ENCODE data around the gene COL5A3.
"Not testable (repeated sequence)": the region's sequence is repeated elsewhere in the genome, so short reads cannot be mapped to it uniquely, and the experiment has no call there.

Gene COL5A3

GRCh38 chr19:10033614-10034013 is 23.3 kb upstream of the COL5A3 start:
- no peaks in the 10 kb centered on the region for H3K36me3 ChIP-seq (replicated peaks; ENCODE audit: insufficient read depth, low read length)
- no peak overlapping the region for H3K4me2 ChIP-seq (ENCODE audit: low read depth, low read length)
- H3F3A ChIP-seq (ENCODE audit: insufficient read depth, low read length): no peaks in the 10 kb centered on the region
- no peaks in the 10 kb centered on the region for H3K9me2 ChIP-seq (replicated peaks; ENCODE audit: insufficient read depth, low read length)
- H4K20me1 ChIP-seq (ENCODE audit: insufficient read depth, low read length): no peaks in the 10 kb centered on the region
- no peaks in the 10 kb centered on the region for H3K79me2 ChIP-seq (ENCODE audit: low read length)
- H3K4me1 ChIP-seq (ENCODE audit: low read length): no peaks in the 10 kb centered on the region
- H3K27ac ChIP-seq (ENCODE audit: low read length): no peak overlapping the region
- DNase-seq: no peak
- no peak overlapping the region for H3K4me3 ChIP-seq (ENCODE audit: low read length)
- H3K27me3 ChIP-seq (replicated peaks; ENCODE audit: insufficient read depth, low read length): peaks cover 98% of the 10 kb centered on the region
- no peaks in the 10 kb centered on the region for H3K9me3 ChIP-seq (replicated peaks; ENCODE audit: insufficient read depth, low read length)
- no peak overlapping the region for H2AFZ ChIP-seq (ENCODE audit: low read length)
- no peak for TF ChIP-seq EZH2phosphoT487 (IDR thresholded peaks at IDR 0.05; ENCODE audit: low read length)
- TF ChIP-seq, protein P1, sequence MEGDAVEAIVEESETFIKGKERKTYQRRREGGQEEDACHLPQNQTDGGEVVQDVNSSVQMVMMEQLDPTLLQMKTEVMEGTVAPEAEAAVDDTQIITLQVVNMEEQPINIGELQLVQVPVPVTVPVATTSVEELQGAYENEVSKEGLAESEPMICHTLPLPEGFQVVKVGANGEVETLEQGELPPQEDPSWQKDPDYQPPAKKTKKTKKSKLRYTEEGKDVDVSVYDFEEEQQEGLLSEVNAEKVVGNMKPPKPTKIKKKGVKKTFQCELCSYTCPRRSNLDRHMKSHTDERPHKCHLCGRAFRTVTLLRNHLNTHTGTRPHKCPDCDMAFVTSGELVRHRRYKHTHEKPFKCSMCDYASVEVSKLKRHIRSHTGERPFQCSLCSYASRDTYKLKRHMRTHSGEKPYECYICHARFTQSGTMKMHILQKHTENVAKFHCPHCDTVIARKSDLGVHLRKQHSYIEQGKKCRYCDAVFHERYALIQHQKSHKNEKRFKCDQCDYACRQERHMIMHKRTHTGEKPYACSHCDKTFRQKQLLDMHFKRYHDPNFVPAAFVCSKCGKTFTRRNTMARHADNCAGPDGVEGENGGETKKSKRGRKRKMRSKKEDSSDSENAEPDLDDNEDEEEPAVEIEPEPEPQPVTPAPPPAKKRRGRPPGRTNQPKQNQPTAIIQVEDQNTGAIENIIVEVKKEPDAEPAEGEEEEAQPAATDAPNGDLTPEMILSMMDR (IDR thresholded peaks at IDR 0.05; ENCODE audit: low read length): no peak
- no peak for TF ChIP-seq EZH2 (optimal IDR thresholded peaks at IDR 0.05; ENCODE audit: low read depth, low read length)
- H3K9ac ChIP-seq (ENCODE audit: low read length): no peak overlapping the region

DNA sequence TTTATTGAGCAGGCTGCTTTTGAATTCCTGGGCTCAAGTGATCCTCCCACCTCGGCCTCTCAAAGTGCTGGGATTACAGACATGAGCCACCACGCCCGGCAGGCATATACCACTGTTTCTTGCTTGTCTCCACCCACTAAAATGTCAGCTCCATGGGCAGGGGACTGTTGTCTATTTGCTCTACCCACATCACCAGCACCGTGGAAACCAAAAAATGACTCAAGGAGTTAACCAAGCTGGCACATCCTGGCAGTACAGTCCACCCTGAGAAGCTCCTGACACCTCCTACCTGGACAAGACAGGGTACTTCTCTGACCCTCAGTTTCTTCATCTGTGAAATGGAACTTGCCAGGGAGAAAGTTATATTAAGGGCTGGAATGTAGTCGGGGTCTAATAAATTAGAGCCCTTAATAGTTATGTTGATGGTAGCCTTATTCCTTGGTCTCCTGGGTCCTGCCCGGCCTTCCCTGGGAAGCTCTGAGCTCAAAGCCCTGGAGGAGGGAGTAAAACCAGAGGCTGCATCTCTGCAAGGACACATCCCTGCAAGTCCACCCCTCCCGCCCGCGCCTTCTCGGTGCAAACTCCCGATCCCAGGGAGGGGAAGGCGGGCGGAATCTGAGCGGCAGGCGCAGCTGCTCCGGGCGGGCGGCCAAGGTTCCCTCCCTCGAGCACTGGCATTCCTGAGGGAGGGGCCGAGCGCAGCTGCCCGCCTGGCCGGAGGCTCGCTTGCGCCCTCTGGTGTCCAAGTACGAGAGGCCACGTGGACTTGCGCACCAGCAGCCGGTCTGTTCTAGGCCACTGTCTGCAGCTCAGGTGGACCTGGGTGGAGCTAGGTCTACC is 17.1 kb upstream of the COL5A3 start:
- no peak overlapping the region for H3K9ac ChIP-seq (ENCODE audit: low read length)
- no peaks in the 10 kb centered on the region for H3K9me3 ChIP-seq (replicated peaks; ENCODE audit: insufficient read depth, low read length)
- peak; percentile 89 for DNase-seq
- no peaks in the 10 kb centered on the region for H3K36me3 ChIP-seq (replicated peaks; ENCODE audit: insufficient read depth, low read length)
- no peaks in the 10 kb centered on the region for H3K9me2 ChIP-seq (replicated peaks; ENCODE audit: insufficient read depth, low read length)
- no peaks in the 10 kb centered on the region for H3K79me2 ChIP-seq (ENCODE audit: low read length)
- no peaks in the 10 kb centered on the region for H3F3A ChIP-seq (ENCODE audit: insufficient read depth, low read length)
- H3K27me3 ChIP-seq (replicated peaks; ENCODE audit: insufficient read depth, low read length): peaks cover 94% of the 10 kb centered on the region
- peak overlapping the region; percentile 29; the same call in 1 of the 2 replicates for H3K4me3 ChIP-seq (ENCODE audit: low read length)
- H3K4me2 ChIP-seq (ENCODE audit: low read depth, low read length): peak overlapping the region; percentile 75
- TF ChIP-seq EZH2 (optimal IDR thresholded peaks at IDR 0.05; ENCODE audit: low read depth, low read length): no peak
- TF ChIP-seq, protein P1 (IDR thresholded peaks at IDR 0.05; ENCODE audit: low read length): peak; percentile 87
- no peaks in the 10 kb centered on the region for H3K4me1 ChIP-seq (ENCODE audit: low read length)
- H4K20me1 ChIP-seq (ENCODE audit: insufficient read depth, low read length): no peaks in the 10 kb centered on the region
- H2AFZ ChIP-seq (ENCODE audit: low read length): 0 out of 2 replicates have a peak overlapping the region, but pooled peaks have one; percentile 9
- H3K27ac ChIP-seq (ENCODE audit: low read length): no peak overlapping the region

DNA sequence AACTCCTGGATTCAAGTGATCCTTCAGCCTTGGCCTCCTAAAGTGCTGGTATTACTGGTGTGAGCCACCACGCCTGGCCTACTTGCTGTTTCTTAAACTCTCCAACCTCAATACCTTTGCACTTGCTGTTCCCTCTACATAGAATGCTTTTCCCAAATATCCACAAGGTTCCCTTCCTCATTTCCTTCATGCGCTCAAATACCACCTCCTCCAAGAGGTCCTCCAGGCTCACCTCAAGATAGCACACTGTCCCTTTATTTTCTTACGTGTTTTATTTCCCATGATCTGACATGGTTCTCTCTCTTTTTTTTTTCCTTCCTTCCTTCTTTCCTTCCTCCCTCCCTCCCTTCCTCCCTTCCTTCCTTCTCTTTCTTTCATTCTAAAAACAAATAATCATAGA is 16.4 kb upstream of the COL5A3 start:
- no peaks in the 10 kb centered on the region for H3K9me3 ChIP-seq (replicated peaks; ENCODE audit: insufficient read depth, low read length)
- no peak overlapping the region for H3K27ac ChIP-seq (ENCODE audit: low read length)
- no peak overlapping the region for H3K4me3 ChIP-seq (ENCODE audit: low read length)
- no peaks in the 10 kb centered on the region for H3K4me1 ChIP-seq (ENCODE audit: low read length)
- H3K4me2 ChIP-seq (ENCODE audit: low read depth, low read length): no peak overlapping the region
- H3K9me2 ChIP-seq (replicated peaks; ENCODE audit: insufficient read depth, low read length): no peaks in the 10 kb centered on the region
- H2AFZ ChIP-seq (ENCODE audit: low read length): no peak overlapping the region
- no peaks in the 10 kb centered on the region for H3K79me2 ChIP-seq (ENCODE audit: low read length)
- TF ChIP-seq, protein P1 (IDR thresholded peaks at IDR 0.05; ENCODE audit: low read length): no peak
- TF ChIP-seq EZH2phosphoT487 (IDR thresholded peaks at IDR 0.05; ENCODE audit: low read length): no peak
- no peak for TF ChIP-seq EZH2 (optimal IDR thresholded peaks at IDR 0.05; ENCODE audit: low read depth, low read length)
- DNase-seq: no peak
- no peaks in the 10 kb centered on the region for H4K20me1 ChIP-seq (ENCODE audit: insufficient read depth, low read length)
- H3K36me3 ChIP-seq (replicated peaks; ENCODE audit: insufficient read depth, low read length): no peaks in the 10 kb centered on the region
- H3K27me3 ChIP-seq (replicated peaks; ENCODE audit: insufficient read depth, low read length): peaks cover 94% of the 10 kb centered on the region
- no peaks in the 10 kb centered on the region for H3F3A ChIP-seq (ENCODE audit: insufficient read depth, low read length)
- H3K9ac ChIP-seq (ENCODE audit: low read length): no peak overlapping the region

DNA sequence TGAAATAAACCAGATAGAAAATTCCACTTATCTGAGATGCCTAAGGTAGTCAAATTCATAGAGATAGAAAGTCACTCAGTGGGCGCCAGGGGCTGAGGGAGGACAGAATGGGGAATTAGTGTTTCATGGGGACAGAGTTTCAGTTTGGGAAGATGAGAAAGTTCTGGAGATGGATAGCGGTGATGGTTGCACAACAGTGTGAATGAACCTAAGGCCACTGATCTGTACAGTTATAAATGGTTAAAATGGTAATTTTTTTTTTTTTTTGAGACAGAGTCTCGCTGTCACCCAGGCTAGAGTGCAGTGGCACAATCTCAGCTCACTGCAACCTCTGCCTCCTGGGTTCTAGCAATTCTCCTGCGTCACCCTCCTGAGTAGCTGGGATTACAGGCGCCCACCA is 12.8 kb upstream of the COL5A3 start:
- H3K9me3 ChIP-seq (replicated peaks; ENCODE audit: insufficient read depth, low read length); H3K4me3 ChIP-seq (ENCODE audit: low read length); H2AFZ ChIP-seq (ENCODE audit: low read length); H4K20me1 ChIP-seq (ENCODE audit: insufficient read depth, low read length); H3K9ac ChIP-seq (ENCODE audit: low read length); H3F3A ChIP-seq (ENCODE audit: insufficient read depth, low read length); H3K27ac ChIP-seq (ENCODE audit: low read length); H3K36me3 ChIP-seq (replicated peaks; ENCODE audit: insufficient read depth, low read length); H3K79me2 ChIP-seq (ENCODE audit: low read length); H3K9me2 ChIP-seq (replicated peaks; ENCODE audit: insufficient read depth, low read length); H3K4me2 ChIP-seq (ENCODE audit: low read depth, low read length); H3K4me1 ChIP-seq (ENCODE audit: low read length); DNase-seq: not testable (repeated sequence)
- H3K27me3 ChIP-seq (replicated peaks; ENCODE audit: insufficient read depth, low read length): peaks cover 82% of the 10 kb centered on the region
